Transverse colon (tissue), 3 donors: ENCODE results near the gene PRRG3.

Source experiments
- CTCF ChIP-seq, 5 experiments: fragments of 200-600 bp in 3 of 5; fragments of 450-650 bp in 2 of 5; sonication (generic) in 3 of 5; IDR thresholded peaks; 1 replicate in 2 of 5; 2 replicates in 3 of 5; pipeline ENCODE4 v1.5.1; 2016 to 2017; ENCODE audit warnings: antibody characterized with exemption in 5 of 5, inconsistent platforms in 3 of 5, mild to moderate bottlenecking in 2 of 5, moderate library complexity in 1 of 5
- EP300 ChIP-seq: sonication (generic); formaldehyde crosslinking; IDR thresholded peaks from one replicate; pipeline ENCODE4 v1.6.1; 2017; ENCODE audit warnings: antibody characterized with exemption, low read depth

GRCh38 chrX:151702741-151703340 is 7.6 kb downstream of the PRRG3 start:
- TF ChIP-seq EP300 (no peak), CTCF (IDR thresholded peaks at IDR 0.05) (no peak)
